ENCODE results near the gene PCDH9.

Gene PCDH9

GRCh38 chr13:66809485-66809884 is 420.7 kb downstream of the PCDH9 start:
- TF ChIP-seq CTCF (IDR thresholded peaks at IDR 0.05; ENCODE audit: borderline replicate concordance, insufficient read depth, low read depth, low read length), result no peak

GRCh38 chr13:66807251-66807650 is 422.9 kb downstream of the PCDH9 start:
- H3K4me3 ChIP-seq (ENCODE audit: low read depth, low read length), result no peak overlapping the region
- no peak for TF ChIP-seq CTCF (IDR thresholded peaks at IDR 0.05; ENCODE audit: borderline replicate concordance, insufficient read depth, low read depth, low read length)

More at GRCh38 chr13:66809485-66809884, 420.7 kb downstream of the PCDH9 start:
- H3K4me3 ChIP-seq (ENCODE audit: low read depth, low read length), result no peak overlapping the region

DNA sequence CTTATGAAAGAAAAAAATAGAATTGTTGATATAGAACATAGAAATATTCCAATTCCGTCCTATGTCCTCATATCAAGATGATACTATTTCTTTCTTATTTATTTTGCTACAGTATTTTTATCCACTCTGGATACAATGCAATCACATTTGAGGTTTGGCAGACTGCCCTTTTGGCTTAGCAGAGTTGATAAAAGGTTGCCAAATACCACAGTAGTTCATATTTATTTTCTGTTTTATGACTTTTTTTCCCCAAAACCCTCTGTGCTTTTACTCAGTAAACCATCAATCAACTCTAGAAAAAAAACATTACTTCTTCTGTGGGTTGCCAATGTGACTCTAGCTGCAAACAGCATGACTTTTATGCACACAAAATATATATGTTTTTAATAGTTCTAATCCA is 424.5 kb downstream of the PCDH9 start:
- H3K4me3 ChIP-seq (ENCODE audit: low read depth, low read length), result no peak overlapping the region
- TF ChIP-seq CTCF (IDR thresholded peaks at IDR 0.05; ENCODE audit: borderline replicate concordance, insufficient read depth, low read depth, low read length), result no peak

DNA sequence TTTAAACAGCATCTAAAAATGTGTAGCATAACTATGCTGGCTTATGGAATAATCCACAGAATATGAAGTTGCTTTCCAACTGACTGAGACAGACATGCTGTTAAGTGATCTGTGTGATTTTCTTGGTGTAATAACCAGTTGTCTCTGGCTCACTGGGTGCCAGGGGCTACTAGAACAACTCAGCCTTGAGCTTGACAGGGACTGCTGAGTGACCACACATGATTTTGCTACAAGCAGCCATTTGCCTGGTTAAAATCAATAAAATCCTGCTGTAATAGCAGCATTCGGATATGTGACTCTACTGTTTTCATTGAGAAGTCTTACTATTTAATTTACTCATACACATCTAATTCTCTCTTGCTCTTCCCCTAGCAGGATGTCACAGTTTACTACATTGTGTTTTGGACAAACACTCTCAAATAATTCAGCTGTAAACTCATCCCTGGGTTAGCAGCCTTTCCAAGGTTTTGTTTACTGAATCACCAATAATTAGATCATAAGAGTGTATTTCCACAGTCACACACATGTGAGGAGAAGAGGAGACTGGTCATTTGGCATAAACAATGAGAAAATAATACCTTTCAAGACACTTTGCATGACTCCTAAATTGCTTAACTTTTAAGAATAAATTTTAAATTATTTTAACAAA is 426.2 kb downstream of the PCDH9 start:
- TF ChIP-seq CTCF (IDR thresholded peaks at IDR 0.05; ENCODE audit: borderline replicate concordance, insufficient read depth, low read depth, low read length), result no peak
- H3K4me3 ChIP-seq (ENCODE audit: low read depth, low read length), result no peak overlapping the region

- no peak for TF ChIP-seq CTCF (IDR thresholded peaks at IDR 0.05; ENCODE audit: borderline replicate concordance, insufficient read depth, low read depth, low read length)
- no peak overlapping the region for H3K4me3 ChIP-seq (ENCODE audit: low read depth, low read length)
Measured at GRCh38 chr13:66803013-66803807, 426.9 kb downstream of the PCDH9 start.

GRCh38 chr13:66795636-66796035 is 434.5 kb downstream of the PCDH9 start:
- no peak overlapping the region for H3K4me3 ChIP-seq (ENCODE audit: low read depth, low read length)
- TF ChIP-seq CTCF (IDR thresholded peaks at IDR 0.05; ENCODE audit: borderline replicate concordance, insufficient read depth, low read depth, low read length), result no peak
